ENCODE measurements around the gene SNPH. TPM values are rescaled to one million over a fixed set of nuclear protein-coding genes. Genes with fewer than 3 reads are reported as not detected.

The SNPH gene
- total RNA-seq, 1 experiment from 2014 or later, result 0.43 TPM

GRCh38 chr20:1334761-1335160 lies 68.7 kb downstream of the SNPH start:
- Histone ChIP-seq H3K36me3 (ENCODE audit: insufficient read depth, low read length, poor library complexity, severe bottlenecking) (peaks cover 12% of the 10 kb centered on the region), H3K9me3 (ENCODE audit: low read depth, low read length, poor library complexity, severe bottlenecking) (no peaks in the 10 kb centered on the region), H3K4me3 (ENCODE audit: low read depth, low read length, poor library complexity, severe bottlenecking) (no peak overlapping the region), H3K27me3 (replicated peaks; ENCODE audit: insufficient read depth, low read depth, low read length, poor library complexity) (no peaks in the 10 kb centered on the region), H3K4me1 (ENCODE audit: insufficient read depth, low read length, poor library complexity, severe bottlenecking) (peaks cover 12% of the 10 kb centered on the region), H3K27ac (ENCODE audit: low read depth, low read length, poor library complexity, severe bottlenecking) (no peak overlapping the region)
- ChIA-PET CTCF (no interaction called here), POLR2A (ENCODE audit: low non-redundant PET) (no interaction called here)
- TF ChIP-seq CTCF (conservative IDR thresholded peaks at IDR 0.05; ENCODE audit: low read depth, low read length) (0 out of 2 replicates have a peak, but pooled peaks have one; percentile 22), EZH2 (IDR thresholded peaks at IDR 0.05; ENCODE audit: borderline replicate concordance, low read depth, low read length, poor library complexity, severe bottlenecking) (no peak)
- intact Hi-C loops (cut with micrococcal nuclease; ENCODE audit: unreplicated experiment), result no loop called here
- peak; percentile 30 for DNase-seq (ENCODE audit: low spot score)
- no TSS peak for BruUV-seq (replicated peaks)

GRCh38 chr20:1335961-1336698 lies 70.0 kb downstream of the SNPH start:
- intact Hi-C loops (cut with micrococcal nuclease; ENCODE audit: unreplicated experiment), result no loop called here
- Histone ChIP-seq H3K27me3 (replicated peaks; ENCODE audit: insufficient read depth, low read depth, low read length, poor library complexity) (no peaks in the 10 kb centered on the region), H3K4me3 (ENCODE audit: low read depth, low read length, poor library complexity, severe bottlenecking) (no peak overlapping the region), H3K36me3 (ENCODE audit: insufficient read depth, low read length, poor library complexity, severe bottlenecking) (peaks cover 12% of the 10 kb centered on the region), H3K27ac (ENCODE audit: low read depth, low read length, poor library complexity, severe bottlenecking) (no peak overlapping the region), H3K9me3 (ENCODE audit: low read depth, low read length, poor library complexity, severe bottlenecking) (no peaks in the 10 kb centered on the region), H3K4me1 (ENCODE audit: insufficient read depth, low read length, poor library complexity, severe bottlenecking) (peaks cover 7% of the 10 kb centered on the region)
- POLR2A ChIA-PET (ENCODE audit: low non-redundant PET), result interaction anchor here (0.7 kb wide), 1 partner anchor 53 kb away, joined by 6 read pairs; no protein-coding TSS in a partner anchor
- DNase-seq (ENCODE audit: low spot score), result no peak
- BruUV-seq (replicated peaks), result no TSS peak
- TF ChIP-seq EZH2 (IDR thresholded peaks at IDR 0.05; ENCODE audit: borderline replicate concordance, low read depth, low read length, poor library complexity, severe bottlenecking) (no peak), CTCF (conservative IDR thresholded peaks at IDR 0.05; ENCODE audit: low read depth, low read length) (no peak)
- CTCF ChIA-PET, result no interaction called here

DNA sequence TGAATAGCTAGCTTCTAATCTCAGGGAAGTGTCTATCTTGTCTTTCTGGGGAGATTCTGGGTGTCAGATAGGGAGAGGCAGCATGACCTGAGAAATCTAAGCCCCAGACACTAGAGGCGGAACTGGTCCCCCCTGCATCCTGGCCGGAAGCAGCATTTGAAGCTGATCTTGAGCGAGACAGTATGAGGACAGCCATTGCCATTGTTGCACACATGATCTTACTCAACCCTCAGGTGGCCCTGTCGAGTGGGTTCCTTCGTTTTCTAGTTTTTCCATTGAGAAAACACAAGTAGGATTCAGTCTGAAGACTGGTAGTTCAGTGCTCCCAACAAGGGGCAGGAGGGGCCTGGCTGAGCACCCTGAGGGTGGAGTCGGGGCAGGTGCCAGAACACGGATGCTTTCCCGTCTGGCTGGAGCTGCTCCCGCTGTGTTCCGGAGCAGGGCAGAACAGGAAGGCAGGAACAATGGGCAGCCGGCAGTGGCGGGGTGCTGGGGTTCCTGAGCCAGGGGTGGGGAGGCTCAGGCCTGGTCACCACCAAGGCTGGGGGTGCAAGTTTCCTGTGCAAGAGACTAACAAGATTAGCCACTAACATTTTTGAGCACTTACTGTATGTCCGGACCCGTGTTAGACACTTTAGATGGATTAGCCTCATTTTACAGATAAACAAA lies 70.7 kb downstream of the SNPH start:
- ChIA-PET POLR2A (ENCODE audit: low non-redundant PET) (interaction anchor here (0.7 kb wide), 1 partner anchor 52 kb away, joined by 6 read pairs; no protein-coding TSS in a partner anchor), CTCF (no interaction called here)
- H3K36me3 ChIP-seq (ENCODE audit: insufficient read depth, low read length, poor library complexity, severe bottlenecking), result peaks cover 12% of the 10 kb centered on the region
- H3K4me1 ChIP-seq (ENCODE audit: insufficient read depth, low read length, poor library complexity, severe bottlenecking), result peaks cover 7% of the 10 kb centered on the region
- H3K4me3 ChIP-seq (ENCODE audit: low read depth, low read length, poor library complexity, severe bottlenecking), result no peak overlapping the region
- DNase-seq (ENCODE audit: low spot score), result peak; percentile 22
- H3K9me3 ChIP-seq (ENCODE audit: low read depth, low read length, poor library complexity, severe bottlenecking), result no peaks in the 10 kb centered on the region
- H3K27me3 ChIP-seq (replicated peaks; ENCODE audit: insufficient read depth, low read depth, low read length, poor library complexity), result no peaks in the 10 kb centered on the region
- no peak overlapping the region for H3K27ac ChIP-seq (ENCODE audit: low read depth, low read length, poor library complexity, severe bottlenecking)
- BruUV-seq (replicated peaks), result no TSS peak
- TF ChIP-seq EZH2 (IDR thresholded peaks at IDR 0.05; ENCODE audit: borderline replicate concordance, low read depth, low read length, poor library complexity, severe bottlenecking) (no peak), CTCF (conservative IDR thresholded peaks at IDR 0.05; ENCODE audit: low read depth, low read length) (no peak)
- intact Hi-C loops (cut with micrococcal nuclease; ENCODE audit: unreplicated experiment), result no loop called here

All from A673 (cell line).